HL-60 (cell line): Measurements from ENCODE around the gene TJP2.

Experiments used
- POLR2AphosphoS5 ChIP-seq: IDR thresholded peaks from 2 replicates; pipeline ENCODE4 v1.6.1; 2012; ENCODE audit warnings: low read depth
- SPI1 ChIP-seq: IDR thresholded peaks from 2 replicates; pipeline ENCODE4 v1.6.1; 2012; ENCODE audit warnings: low read depth, mild to moderate bottlenecking, borderline replicate concordance
- TF ChIP-seq, protein P1 (sequence below): IDR thresholded peaks from one replicate; pipeline ENCODE4 v1.5.1; 2011; ENCODE audit warnings: low read length, control low read depth, inconsistent platforms; ENCODE audit not compliant: insufficient read depth

DNA sequence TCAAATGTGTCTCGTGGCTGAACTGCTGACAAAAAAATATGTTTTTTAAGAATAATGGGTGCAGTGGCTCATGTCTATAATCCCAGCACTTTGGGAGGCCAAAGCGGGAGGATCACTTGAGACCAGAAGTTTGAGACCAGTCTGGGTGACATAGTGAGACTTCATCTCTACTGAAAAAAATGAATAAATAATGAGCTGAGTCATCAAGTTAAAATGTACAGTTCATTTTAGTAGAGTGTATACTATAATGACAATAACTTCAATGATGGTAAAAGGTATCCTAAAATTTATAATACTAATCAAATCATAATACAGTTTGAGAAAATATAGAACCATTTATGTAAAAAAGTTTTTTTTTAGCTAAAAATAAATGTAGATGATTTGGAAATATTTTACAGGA lies 37.9 kb upstream of the TJP2 start:
- TF ChIP-seq SPI1 (no peak), POLR2AphosphoS5 (no peak)
- TF ChIP-seq, protein P1, sequence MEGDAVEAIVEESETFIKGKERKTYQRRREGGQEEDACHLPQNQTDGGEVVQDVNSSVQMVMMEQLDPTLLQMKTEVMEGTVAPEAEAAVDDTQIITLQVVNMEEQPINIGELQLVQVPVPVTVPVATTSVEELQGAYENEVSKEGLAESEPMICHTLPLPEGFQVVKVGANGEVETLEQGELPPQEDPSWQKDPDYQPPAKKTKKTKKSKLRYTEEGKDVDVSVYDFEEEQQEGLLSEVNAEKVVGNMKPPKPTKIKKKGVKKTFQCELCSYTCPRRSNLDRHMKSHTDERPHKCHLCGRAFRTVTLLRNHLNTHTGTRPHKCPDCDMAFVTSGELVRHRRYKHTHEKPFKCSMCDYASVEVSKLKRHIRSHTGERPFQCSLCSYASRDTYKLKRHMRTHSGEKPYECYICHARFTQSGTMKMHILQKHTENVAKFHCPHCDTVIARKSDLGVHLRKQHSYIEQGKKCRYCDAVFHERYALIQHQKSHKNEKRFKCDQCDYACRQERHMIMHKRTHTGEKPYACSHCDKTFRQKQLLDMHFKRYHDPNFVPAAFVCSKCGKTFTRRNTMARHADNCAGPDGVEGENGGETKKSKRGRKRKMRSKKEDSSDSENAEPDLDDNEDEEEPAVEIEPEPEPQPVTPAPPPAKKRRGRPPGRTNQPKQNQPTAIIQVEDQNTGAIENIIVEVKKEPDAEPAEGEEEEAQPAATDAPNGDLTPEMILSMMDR: no peak
